ENCODE measurements around the gene PLA2R1. TPM values are rescaled to one million over a fixed set of nuclear protein-coding genes. Genes with fewer than 3 reads are reported as not detected.

Gene PLA2R1
- total RNA-seq (2014; rRNA removed) (2.4 and 3.4 TPM in 2 replicates), Bru-seq, nascent RNA (percentile 55 among the genes with signal in this experiment), BruChase-seq, experiment 1, labeled RNA remaining after a 6-hour chase (percentile 47 among the genes with signal in this experiment), BruChase-seq, experiment 2, labeled RNA remaining after a 2-hour chase (percentile 67 among the genes with signal in this experiment)
- long read RNA-seq, full-length matches to known transcripts, result 2 of 12 reads
- long read RNA-seq, partial matches to known transcripts, result 4 of 12 reads
- long read RNA-seq, other reads (novel, unspliced or antisense), result 6 of 12 reads

- H3K4me1 ChIP-seq (ENCODE audit: insufficient read depth, low read length), result peaks cover 7% of the 10 kb centered on the region; the same call in 1 of the 2 replicates
- H3K36me3 ChIP-seq (ENCODE audit: low read depth, low read length), result no peaks in the 10 kb centered on the region
- peak within 1 kb of the TSS; percentile 98 for H2AFZ ChIP-seq (ENCODE audit: low read length)
- TF ChIP-seq EZH2 (IDR thresholded peaks at IDR 0.05; ENCODE audit: low read length, unreplicated experiment) (no peak), CTCF (conservative IDR thresholded peaks at IDR 0.05; ENCODE audit: low read depth, low read length) (no peak), EZH2phosphoT487 (IDR thresholded peaks at IDR 0.05; ENCODE audit: borderline replicate concordance, low read length) (no peak)
- peak within 1 kb of the TSS; percentile 40 for H3K9ac ChIP-seq (ENCODE audit: low read length)
- H3K9me2 ChIP-seq (replicated peaks; ENCODE audit: low read length), result no peaks in the 10 kb centered on the region
- no peaks in the 10 kb centered on the region for H3F3A ChIP-seq (ENCODE audit: low read length, unreplicated experiment)
- ChIA-PET CTCF (no interaction called here), POLR2A (ENCODE audit: unreplicated experiment) (no interaction called here)
- peak; percentile 78 for ATAC-seq
- intact Hi-C loops (cut with micrococcal nuclease), result no loop called here
- no peaks in the 10 kb centered on the region for H4K20me1 ChIP-seq (ENCODE audit: low read length)
- H3K4me2 ChIP-seq (ENCODE audit: low read length), result peak within 1 kb of the TSS; percentile 92
- H3K4me3 ChIP-seq (ENCODE audit: low read length), result peak within 1 kb of the TSS; percentile 75
- no peaks in the 10 kb centered on the region for H3K27me3 ChIP-seq (ENCODE audit: low read length)
- no peak within 1 kb of the TSS for H3K27ac ChIP-seq (ENCODE audit: low read length)
- H3K79me2 ChIP-seq (ENCODE audit: low read length), result no peaks in the 10 kb centered on the region
- no peaks in the 10 kb centered on the region for H3K9me3 ChIP-seq (ENCODE audit: low read length)
- TSS peak; percentile 70 for BruUV-seq (replicated peaks)
- DNase-seq, result peak; percentile 60
Observed at GRCh38 chr2:160062292-160063005, at the start of gene PLA2R1. PLA2R1 (minus strand) TSS chr2:160062615; CDS start chr2:160062403, 212 bp downstream.

- no peak for DNase-seq
- Histone ChIP-seq H2AFZ (ENCODE audit: low read length) (no peak overlapping the region), H3K9me3 (ENCODE audit: low read length) (no peaks in the 10 kb centered on the region), H3K9me2 (replicated peaks; ENCODE audit: low read length) (no peaks in the 10 kb centered on the region), H4K20me1 (ENCODE audit: low read length) (no peaks in the 10 kb centered on the region), H3K36me3 (ENCODE audit: low read depth, low read length) (no peaks in the 10 kb centered on the region), H3K79me2 (ENCODE audit: low read length) (no peaks in the 10 kb centered on the region), H3K4me2 (ENCODE audit: low read length) (no peak overlapping the region), H3F3A (ENCODE audit: low read length, unreplicated experiment) (no peaks in the 10 kb centered on the region), H3K4me1 (ENCODE audit: insufficient read depth, low read length) (peaks cover 7% of the 10 kb centered on the region; the same call in 1 of the 2 replicates), H3K27ac (ENCODE audit: low read length) (no peak overlapping the region), H3K9ac (ENCODE audit: low read length) (no peak overlapping the region), H3K4me3 (ENCODE audit: low read length) (no peak overlapping the region), H3K27me3 (ENCODE audit: low read length) (no peaks in the 10 kb centered on the region)
- TF ChIP-seq EZH2phosphoT487 (IDR thresholded peaks at IDR 0.05; ENCODE audit: borderline replicate concordance, low read length) (no peak), CTCF (conservative IDR thresholded peaks at IDR 0.05; ENCODE audit: low read depth, low read length) (no peak)
- BruUV-seq (replicated peaks), result no TSS peak
- no peak for ATAC-seq
- ChIA-PET CTCF (interaction anchor here (0.6 to 1.5 kb wide), 6 partner anchors 13 to 859 kb away, joined by 3 to 10 read pairs (median 6); no protein-coding TSS in a partner anchor), POLR2A (ENCODE audit: unreplicated experiment) (no interaction called here)
- intact Hi-C loops (cut with micrococcal nuclease), result loop anchor here (1.0 to 5.0 kb wide), 6 partner anchors 95 to 884 kb away; no protein-coding TSS in a partner anchor
Observed at GRCh38 chr2:160110674-160111239, 48.3 kb upstream of the PLA2R1 start.

All from PC-3 (cell line).